Endothelial cell of umbilical vein (primary cell): ENCODE data around the gene SNED1. TPM values are rescaled to one million over a fixed set of nuclear protein-coding genes. Genes with fewer than 3 reads are reported as not detected.

Source experiments
- BruUV-seq: library from RNA; stranded (reverse); fragments of 400-500 nt; replicated peaks from 2 replicates; lab custom pipeline; 2021; lab: Mats Ljungman, UMichigan
- CTCF ChIA-PET: fragments of 300-600, 350-600 bp; sonication (Branson Sonifier 250); formaldehyde crosslinking; loops from one replicate; lab custom pipeline; 2021; ENCODE audit warnings: antibody characterized with exemption, inconsistent platforms; lab: Charles Lee
- POLR2A ChIA-PET: fragments of 300-600, 350-600 bp; sonication (Branson Sonifier 250); formaldehyde crosslinking; loops from one replicate; lab custom pipeline; 2021; ENCODE audit warnings: antibody characterized with exemption, inconsistent platforms; lab: Charles Lee
- DNase-seq: peaks from one replicate; pipeline ENCODE4 v3.0.0-alpha.2; 2011; ENCODE audit warnings: low read depth, low spot score
- FAIRE-seq: peaks from 2 replicates; lab custom pipeline; 2011; peaks lifted over from hg19 to GRCh38; lab: Jason Lieb, UNC
- H2AFZ ChIP-seq: 2 replicates; pipeline ENCODE4 v1.6.0; 2012; ENCODE audit warnings: low read depth, low read length, control low read depth, inconsistent platforms
- H3K27ac ChIP-seq: 2 replicates; pipeline ENCODE4 v1.5.1; 2011; ENCODE audit warnings: low read depth, mild to moderate bottlenecking, control low read depth, low read length, moderate library complexity; ENCODE audit not compliant: insufficient read depth
- H3K27me3 ChIP-seq, 2 experiments: 2 replicates each; pipeline versions ENCODE4 v1.6.0 to v1.6.1; 2011; ENCODE audit warnings: low read length in 2 of 2, mixed read lengths in 1 of 2; ENCODE audit not compliant: control insufficient read depth in 2 of 2, insufficient read depth in 2 of 2
- H3K36me3 ChIP-seq, 2 experiments: 2 replicates in 1 of 2; 3 replicates in 1 of 2; pipeline ENCODE4 v1.5.1; 2011; ENCODE audit warnings: low read length in 2 of 2, mild to moderate bottlenecking in 1 of 2, moderate library complexity in 1 of 2; ENCODE audit not compliant: control insufficient read depth in 2 of 2, insufficient read depth in 2 of 2; ENCODE audit errors: extremely low read depth in 1 of 2
- H3K4me1 ChIP-seq: 3 replicates; pipeline ENCODE4 v1.5.1; 2011; ENCODE audit warnings: mild to moderate bottlenecking, low read length; ENCODE audit not compliant: control insufficient read depth, insufficient read depth; ENCODE audit errors: extremely low read depth
- H3K4me2 ChIP-seq: 2 replicates; pipeline ENCODE4 v1.6.1; 2011; ENCODE audit warnings: low read length, control low read depth, mixed read lengths; ENCODE audit not compliant: insufficient read depth
- H3K4me3 ChIP-seq, 3 experiments: fragments of 200-600 bp in 1 of 3; sonication (generic), shearing (Covaris generic) in 1 of 3; replicated peaks in 1 of 3; 2 replicates each; pipeline ENCODE4 v1.5.1; 2011 to 2016; ENCODE audit warnings: control low read depth in 3 of 3, low read length in 3 of 3, mild to moderate bottlenecking in 2 of 3, inconsistent platforms in 1 of 3, low read depth in 1 of 3, moderate library complexity in 1 of 3; ENCODE audit not compliant: insufficient read depth in 1 of 3
- H3K79me2 ChIP-seq: 2 replicates; pipeline ENCODE4 v1.6.0; 2012; ENCODE audit warnings: low read length, inconsistent platforms; ENCODE audit not compliant: control insufficient read depth, insufficient read depth
- H3K9ac ChIP-seq: replicated peaks from 2 replicates; pipeline ENCODE3; 2011; ENCODE audit warnings: low read length, control low read depth; ENCODE audit not compliant: insufficient read depth; ENCODE audit errors: extremely low read depth
- H3K9me1 ChIP-seq: replicated peaks from 3 replicates; pipeline ENCODE4 v1.6.0; 2011; ENCODE audit warnings: mild to moderate bottlenecking, low read length; ENCODE audit not compliant: control insufficient read depth, insufficient read depth; ENCODE audit errors: extremely low read depth
- H3K9me3 ChIP-seq: replicated peaks from 2 replicates; pipeline ENCODE4 v1.5.1; 2012; ENCODE audit warnings: low read length, inconsistent platforms; ENCODE audit not compliant: control insufficient read depth, insufficient read depth
- H4K20me1 ChIP-seq: replicated peaks from 2 replicates; pipeline ENCODE3; 2011; ENCODE audit warnings: mild to moderate bottlenecking, low read length; ENCODE audit not compliant: control insufficient read depth, insufficient read depth; ENCODE audit errors: extremely low read depth
- FOS ChIP-seq: IDR thresholded peaks from 2 replicates; pipeline ENCODE4 v1.6.1; 2011; ENCODE audit warnings: mild to moderate bottlenecking, low read length, moderate library complexity, borderline replicate concordance; ENCODE audit not compliant: insufficient read depth
- POLR2A ChIP-seq: IDR thresholded peaks from 2 replicates; pipeline ENCODE4 v1.6.1; 2012; ENCODE audit warnings: low read depth, mild to moderate bottlenecking, control low read depth, low read length
- POLR2AphosphoS5 ChIP-seq: IDR thresholded peaks from 2 replicates; pipeline ENCODE4 v1.6.1; 2012; ENCODE audit warnings: low read depth, mild to moderate bottlenecking, control low read depth, low read length, moderate library complexity; ENCODE audit not compliant: insufficient read depth
- dilution Hi-C: fragments of 300-500 bp; cut with MboI; formaldehyde crosslinking; loops from one replicate; pipeline ENCODE4 v1.15.0; 2019; ENCODE audit warnings: low sequenced_read_pairs; ENCODE audit not compliant: extremely low pct_ligation_motif_present
- intact Hi-C: fragments of 100-400 bp; cut with micrococcal nuclease; formaldehyde crosslinking; loops from one replicate; pipeline ENCODE4 v1.10.0; 2022
- polyA plus RNA-seq, 4 experiments: library from polyadenylated mRNA; depleted of rRNA in 3 of 4; stranded (reverse) in 3 of 4; unstranded in 1 of 4; fragments of >200 nt; gene quantifications; 2 replicates each; pipeline versions ENCODE4 v1.2.1 to v1.2.3, GENCODE V29; 2011 to 2012; ENCODE audit warnings: missing spikeins in 1 of 4
- total RNA-seq: library from RNA; stranded (reverse); gene quantifications from 2 replicates; pipeline ENCODE4 v1.2.3, GENCODE V29; 2021
- TF ChIP-seq, protein P1 (sequence below): IDR thresholded peaks from 2 replicates; pipeline ENCODE4 v1.6.1; 2011; ENCODE audit not compliant: insufficient read depth, insufficient read length
- TF ChIP-seq, protein P2 (sequence below), 2 donors: IDR thresholded peaks; 1 replicate in 1 of 2; 2 replicates in 1 of 2; pipeline ENCODE4 v1.5.1; 2011; ENCODE audit warnings: low read length in 2 of 2, mild to moderate bottlenecking in 2 of 2, moderate library complexity in 2 of 2, control low read depth in 1 of 2, inconsistent platforms in 1 of 2, low read depth in 1 of 2; ENCODE audit not compliant: insufficient read depth in 1 of 2; ENCODE audit errors: extremely low read depth in 1 of 2

SNED1 gene
- total and polyA plus RNA-seq, 2 donors (not counting 3 experiments of a cell fraction or from before 2014, with no cell fraction given) = 14.1 to 17.2 TPM

DNA sequence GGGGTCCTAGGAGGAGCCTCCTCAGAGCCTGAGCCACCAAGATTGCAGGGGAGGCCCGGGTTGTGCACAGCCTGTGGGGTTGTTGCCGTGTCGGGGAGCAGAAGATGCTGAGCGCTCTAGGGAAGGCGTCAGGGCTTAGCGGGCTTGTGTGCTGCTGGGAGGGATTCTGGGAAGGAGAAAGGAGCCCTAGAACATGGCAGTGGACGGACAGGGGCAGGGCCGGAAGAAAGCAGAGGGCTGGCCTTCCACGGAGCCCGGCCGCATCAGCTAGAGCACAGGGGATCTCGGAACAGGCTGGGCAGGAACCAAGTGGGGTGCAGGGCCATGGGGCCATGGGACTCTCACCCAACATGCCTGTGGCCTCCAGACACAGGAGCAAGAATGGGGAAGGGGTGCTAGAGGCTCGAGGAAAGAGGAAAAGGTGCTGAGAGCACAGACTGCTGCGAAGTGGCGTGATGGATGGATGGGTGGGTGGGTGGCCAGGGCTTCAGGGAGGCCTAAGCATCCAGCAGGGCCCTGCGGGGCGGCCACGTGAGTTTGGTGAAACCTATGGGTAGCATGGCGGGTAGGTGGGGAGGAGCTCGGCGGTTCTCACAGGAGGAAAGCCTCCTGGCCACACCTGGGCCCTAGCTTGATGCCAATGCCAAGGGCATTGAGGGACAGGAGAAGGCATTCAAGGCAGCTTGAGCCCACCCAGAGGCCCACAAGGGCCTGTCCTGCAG lies 67.9 kb downstream of the SNED1 start:
- H4K20me1 ChIP-seq = no peaks in the 10 kb centered on the region
- no peaks in the 10 kb centered on the region for H3K9me3 ChIP-seq
- H3K36me3 ChIP-seq = no peaks in the 10 kb centered on the region
- no peak for TF ChIP-seq POLR2AphosphoS5
- TF ChIP-seq POLR2A = no peak
- TF ChIP-seq, protein P1, sequence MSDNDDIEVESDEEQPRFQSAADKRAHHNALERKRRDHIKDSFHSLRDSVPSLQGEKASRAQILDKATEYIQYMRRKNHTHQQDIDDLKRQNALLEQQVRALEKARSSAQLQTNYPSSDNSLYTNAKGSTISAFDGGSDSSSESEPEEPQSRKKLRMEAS = no peak
- TF ChIP-seq FOS = no peak
- TF ChIP-seq, protein P2, sequence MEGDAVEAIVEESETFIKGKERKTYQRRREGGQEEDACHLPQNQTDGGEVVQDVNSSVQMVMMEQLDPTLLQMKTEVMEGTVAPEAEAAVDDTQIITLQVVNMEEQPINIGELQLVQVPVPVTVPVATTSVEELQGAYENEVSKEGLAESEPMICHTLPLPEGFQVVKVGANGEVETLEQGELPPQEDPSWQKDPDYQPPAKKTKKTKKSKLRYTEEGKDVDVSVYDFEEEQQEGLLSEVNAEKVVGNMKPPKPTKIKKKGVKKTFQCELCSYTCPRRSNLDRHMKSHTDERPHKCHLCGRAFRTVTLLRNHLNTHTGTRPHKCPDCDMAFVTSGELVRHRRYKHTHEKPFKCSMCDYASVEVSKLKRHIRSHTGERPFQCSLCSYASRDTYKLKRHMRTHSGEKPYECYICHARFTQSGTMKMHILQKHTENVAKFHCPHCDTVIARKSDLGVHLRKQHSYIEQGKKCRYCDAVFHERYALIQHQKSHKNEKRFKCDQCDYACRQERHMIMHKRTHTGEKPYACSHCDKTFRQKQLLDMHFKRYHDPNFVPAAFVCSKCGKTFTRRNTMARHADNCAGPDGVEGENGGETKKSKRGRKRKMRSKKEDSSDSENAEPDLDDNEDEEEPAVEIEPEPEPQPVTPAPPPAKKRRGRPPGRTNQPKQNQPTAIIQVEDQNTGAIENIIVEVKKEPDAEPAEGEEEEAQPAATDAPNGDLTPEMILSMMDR (IDR thresholded peaks at IDR 0.05; ENCODE audit: extremely low read depth in 1 of 2, insufficient read depth in 1 of 2, low read depth in 1 of 2, low read length in 2 of 2) = no peak
- FAIRE-seq (no peak), DNase-seq (no peak)
- no peaks in the 10 kb centered on the region for H3K79me2 ChIP-seq
- H3K9ac ChIP-seq = no peak overlapping the region
- BruUV-seq = no TSS peak
- intact Hi-C loops (no loop called here), dilution Hi-C loops (no loop called here)
- CTCF ChIA-PET = interaction anchor here (1.0 to 3.1 kb wide), 5 partner anchors 12 to 215 kb away, joined by 3 to 15 read pairs (median 7); no protein-coding TSS in a partner anchor
- H2AFZ ChIP-seq = no peak overlapping the region
- no peaks in the 10 kb centered on the region for H3K27me3 ChIP-seq
- POLR2A ChIA-PET = no interaction called here
- no peaks in the 10 kb centered on the region for H3K4me1 ChIP-seq
- H3K4me2 ChIP-seq = no peak overlapping the region
- H3K4me3 ChIP-seq = no peak overlapping the region
- H3K27ac ChIP-seq = no peak overlapping the region
- H3K9me1 ChIP-seq = no peaks in the 10 kb centered on the region
